ENCODE results near the gene CEP128. TPM values are rescaled to one million over a fixed set of nuclear protein-coding genes. Genes with fewer than 3 reads are reported as not detected.

Gene CEP128
- total and polyA plus RNA-seq, 5 donors from 2014 or later: 9.3 to 82.8 (median 10.8) TPM

DNA sequence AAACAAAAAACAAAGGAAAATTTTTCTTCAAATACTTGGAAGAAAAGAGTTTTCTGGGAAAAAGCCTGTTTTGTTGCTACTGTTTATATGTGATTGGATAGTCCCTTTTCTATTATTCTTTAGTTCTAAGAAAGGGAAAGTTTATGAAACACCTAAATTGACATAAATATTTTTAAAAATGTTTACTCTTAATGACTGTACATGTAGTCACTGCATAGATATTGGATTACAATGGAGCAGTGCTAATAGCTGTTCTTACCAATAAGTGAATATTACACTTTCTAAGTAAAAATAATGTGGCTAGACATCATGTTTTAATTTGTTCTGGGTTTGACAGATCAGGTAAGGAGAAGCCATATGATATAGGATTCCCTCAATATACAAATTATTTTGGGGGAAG lies 377.5 kb downstream of the CEP128 start:
- Mint-ChIP-seq H3K36me3 (peaks cover 12% of the 10 kb centered on the region), H3K4me1 (peaks cover 0 to 4% (median 1%) of the 10 kb centered on the region in 4 donors), H3K27ac (no peak overlapping the region), H3K9me3 (peaks cover 0 to 1% (median 0%) of the 10 kb centered on the region in 7 donors), H3K27me3 (no peaks in the 10 kb centered on the region), H3K4me3 (no peak overlapping the region)
- Histone ChIP-seq H3K4me1 (ENCODE audit: control insufficient read depth, insufficient read depth, low read length, poor library complexity, severe bottlenecking) (no peaks in the 10 kb centered on the region), H3K36me3 (ENCODE audit: control insufficient read depth, insufficient read depth, low read length) (no peaks in the 10 kb centered on the region), H3K27ac (ENCODE audit: insufficient read depth, low read length, poor library complexity, severe bottlenecking) (no peak overlapping the region), H3K9me3 (ENCODE audit: control insufficient read depth in 2 of 2, low read length in 2 of 2) (no peaks in the 10 kb centered on the region), H3K4me3 (ENCODE audit: low read depth, low read length) (no peak overlapping the region), H3K27me3 (ENCODE audit: control insufficient read depth, insufficient read depth, low read length) (no peaks in the 10 kb centered on the region)
- DNase-seq: no peak
- no peak for ATAC-seq (ENCODE audit: low read depth in 2 of 2)

DNA sequence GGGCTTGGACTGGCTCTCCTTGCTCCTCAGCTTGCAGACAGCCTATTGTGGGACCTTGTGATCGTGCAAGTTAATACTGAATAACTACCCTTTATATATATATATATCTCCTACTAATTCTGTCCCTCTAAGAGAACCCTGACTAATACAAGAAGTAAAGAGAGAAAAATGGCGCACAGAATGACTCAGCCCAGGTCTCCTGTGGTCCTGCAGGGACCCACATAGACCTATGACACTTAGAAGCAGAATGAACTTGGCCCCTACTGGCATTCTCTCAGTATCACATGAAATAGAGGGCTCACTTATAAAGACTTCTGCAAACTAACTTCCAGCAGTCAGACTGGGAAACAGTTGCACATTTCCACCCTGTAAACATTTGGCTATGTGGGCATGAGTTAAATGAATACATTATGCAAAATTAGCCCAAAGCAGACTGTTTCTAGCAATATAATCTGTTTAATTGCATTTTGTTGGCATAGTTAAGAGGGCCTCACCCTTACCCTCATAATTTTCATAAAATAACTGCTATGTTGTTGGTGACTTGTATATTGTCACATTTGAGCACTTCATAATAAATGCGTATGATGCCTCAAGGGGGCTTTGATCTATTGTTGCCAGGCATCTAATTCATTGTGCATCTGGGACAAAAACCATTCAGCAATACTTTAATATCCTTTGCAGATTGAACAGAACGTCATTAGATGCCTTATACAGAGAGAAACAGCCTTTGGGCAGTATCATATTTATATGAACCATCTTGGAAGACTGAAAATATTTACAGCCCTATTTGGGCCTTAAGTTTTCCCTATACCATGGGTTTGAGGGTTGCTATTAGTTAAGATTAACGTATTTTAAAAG lies 380.5 kb downstream of the CEP128 start:
- Mint-ChIP-seq H3K27ac (no peak overlapping the region), H3K4me1 (no peaks in the 10 kb centered on the region), H3K9me3 (peaks cover 0 to 1% (median 0%) of the 10 kb centered on the region in 7 donors), H3K36me3 (peaks cover 5% of the 10 kb centered on the region), H3K4me3 (no peak overlapping the region), H3K27me3 (no peaks in the 10 kb centered on the region)
- DNase-seq: no peak
- Histone ChIP-seq H3K36me3 (ENCODE audit: control insufficient read depth, insufficient read depth, low read length) (no peaks in the 10 kb centered on the region), H3K9me3 (ENCODE audit: control insufficient read depth in 2 of 2, low read length in 2 of 2) (no peaks in the 10 kb centered on the region), H3K27ac (ENCODE audit: insufficient read depth, low read length, poor library complexity, severe bottlenecking) (no peak overlapping the region), H3K4me3 (ENCODE audit: low read depth, low read length) (no peak overlapping the region), H3K4me1 (ENCODE audit: control insufficient read depth, insufficient read depth, low read length, poor library complexity, severe bottlenecking) (no peaks in the 10 kb centered on the region), H3K27me3 (ENCODE audit: control insufficient read depth, insufficient read depth, low read length) (no peaks in the 10 kb centered on the region)
- ATAC-seq (ENCODE audit: low read depth in 2 of 2): no peak

DNA sequence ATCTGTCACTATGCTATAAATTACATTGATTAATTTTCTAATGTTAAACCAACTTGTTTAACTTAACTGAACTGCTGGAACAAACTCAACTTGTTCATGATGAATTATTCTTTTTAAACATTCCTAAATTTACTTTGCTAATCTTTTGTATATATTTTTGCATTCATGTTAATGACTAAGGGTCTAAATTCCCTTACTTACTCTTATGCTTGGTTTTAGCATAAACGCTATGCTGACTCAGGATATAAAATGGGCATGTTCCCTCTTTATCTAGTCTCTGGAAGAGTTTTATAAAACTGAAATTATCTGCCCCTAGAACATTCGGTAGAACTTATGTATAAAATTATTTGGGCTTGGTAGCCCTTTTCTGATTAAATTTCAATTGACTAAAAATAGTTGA lies 387.4 kb downstream of the CEP128 start:
- DNase-seq (no peak), ATAC-seq (ENCODE audit: low read depth in 2 of 2) (no peak)
- Mint-ChIP-seq H3K9me3 (no peaks in the 10 kb centered on the region), H3K27me3 (no peaks in the 10 kb centered on the region), H3K4me3 (no peak overlapping the region), H3K4me1 (no peaks in the 10 kb centered on the region), H3K36me3 (peaks cover 3% of the 10 kb centered on the region), H3K27ac (no peak overlapping the region)
- H3K27ac ChIP-seq (ENCODE audit: insufficient read depth, low read length, poor library complexity, severe bottlenecking): no peak overlapping the region
- H3K9me3 ChIP-seq (ENCODE audit: control insufficient read depth in 2 of 2, low read length in 2 of 2): no peaks in the 10 kb centered on the region
- no peaks in the 10 kb centered on the region for H3K27me3 ChIP-seq (ENCODE audit: control insufficient read depth, insufficient read depth, low read length)
- H3K4me3 ChIP-seq (ENCODE audit: low read depth, low read length): no peak overlapping the region
- no peaks in the 10 kb centered on the region for H3K36me3 ChIP-seq (ENCODE audit: control insufficient read depth, insufficient read depth, low read length)
- no peaks in the 10 kb centered on the region for H3K4me1 ChIP-seq (ENCODE audit: control insufficient read depth, insufficient read depth, low read length, poor library complexity, severe bottlenecking)

DNA sequence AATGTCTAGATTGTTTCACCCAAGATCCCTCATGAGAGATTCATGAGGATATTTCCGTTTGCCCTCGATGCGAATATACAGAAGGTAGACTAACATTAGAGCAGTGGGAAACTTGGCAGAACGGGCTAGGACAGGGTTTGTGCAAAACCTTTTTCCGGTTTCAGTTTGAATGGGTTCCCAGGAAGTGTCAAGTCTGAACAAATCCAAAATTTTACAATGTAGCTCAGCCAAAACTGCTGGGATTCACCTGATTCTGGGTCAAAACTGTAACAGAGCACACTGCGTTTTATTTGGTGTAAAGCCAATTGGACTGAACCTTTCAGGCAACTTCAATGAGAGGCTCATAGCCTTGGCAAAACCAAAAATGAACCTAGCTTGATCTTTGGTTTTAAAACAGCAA lies 392.4 kb downstream of the CEP128 start:
- ATAC-seq (ENCODE audit: low read depth in 2 of 2): no peak
- H3K36me3 Mint-ChIP-seq: peaks cover 3% of the 10 kb centered on the region
- no peak overlapping the region for H3K4me3 Mint-ChIP-seq
- no peaks in the 10 kb centered on the region for H3K4me1 ChIP-seq (ENCODE audit: control insufficient read depth, insufficient read depth, low read length, poor library complexity, severe bottlenecking)
- no peak overlapping the region for H3K4me3 ChIP-seq (ENCODE audit: low read depth, low read length)
- DNase-seq: no peak
- no peaks in the 10 kb centered on the region for H3K27me3 Mint-ChIP-seq
- H3K4me1 Mint-ChIP-seq: peaks cover 0 to 11% (median 0%) of the 10 kb centered on the region in 4 donors
- H3K27ac ChIP-seq (ENCODE audit: insufficient read depth, low read length, poor library complexity, severe bottlenecking): no peak overlapping the region
- H3K9me3 Mint-ChIP-seq: no peaks in the 10 kb centered on the region
- H3K9me3 ChIP-seq (ENCODE audit: control insufficient read depth in 2 of 2, low read length in 2 of 2): no peaks in the 10 kb centered on the region
- H3K36me3 ChIP-seq (ENCODE audit: control insufficient read depth, insufficient read depth, low read length): no peaks in the 10 kb centered on the region
- H3K27me3 ChIP-seq (ENCODE audit: control insufficient read depth, insufficient read depth, low read length): no peaks in the 10 kb centered on the region
- no peak overlapping the region for H3K27ac Mint-ChIP-seq

DNA sequence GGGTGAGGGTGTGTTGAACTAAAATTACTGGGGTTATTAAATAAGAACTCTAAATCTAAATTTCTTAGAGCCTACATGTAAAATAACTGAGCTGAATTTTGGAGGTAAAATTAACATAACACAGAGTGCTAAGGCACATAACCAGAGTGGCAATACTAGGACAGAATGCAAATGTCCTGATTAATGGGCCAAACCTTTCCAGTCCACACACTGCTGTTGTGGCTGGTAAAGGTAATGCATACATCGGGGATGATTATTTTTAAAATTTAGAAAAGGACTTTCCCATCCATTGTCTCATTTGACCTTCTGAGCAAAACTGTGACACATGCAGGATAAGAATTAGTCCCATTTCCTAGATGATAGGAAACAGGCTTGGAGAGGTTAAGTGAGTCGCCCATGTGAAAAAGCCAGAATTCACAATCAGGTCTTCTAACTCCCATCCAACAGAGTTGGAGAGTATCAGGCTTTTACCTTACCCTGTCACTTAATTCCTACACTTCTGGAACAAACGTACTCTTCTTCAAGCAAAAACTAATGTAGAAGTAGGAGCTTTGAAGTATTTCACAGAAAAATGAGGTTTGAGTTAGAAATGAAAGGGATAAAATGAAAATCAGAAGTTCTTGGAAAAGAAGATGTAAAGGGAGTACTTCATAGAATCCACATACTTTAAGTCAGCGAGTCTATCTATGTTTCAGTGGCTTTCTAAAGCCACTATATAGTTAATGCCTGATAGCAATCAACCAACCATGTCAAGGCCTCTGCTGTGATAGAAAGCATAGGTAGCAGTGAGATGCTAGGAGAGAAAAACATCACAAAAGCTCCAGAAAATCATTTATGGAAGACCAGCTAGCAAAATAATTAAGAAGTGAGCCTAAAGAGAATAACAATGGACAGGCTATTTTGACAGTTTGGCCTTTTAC lies 395.3 kb downstream of the CEP128 start:
- DNase-seq (peak in 1 of 3 donors; percentile 40), ATAC-seq (ENCODE audit: low read depth in 2 of 2) (no peak)
- no peak overlapping the region for H3K27ac Mint-ChIP-seq
- H3K36me3 ChIP-seq (ENCODE audit: control insufficient read depth, insufficient read depth, low read length): no peaks in the 10 kb centered on the region
- no peak overlapping the region for H3K4me3 Mint-ChIP-seq
- no peaks in the 10 kb centered on the region for H3K27me3 ChIP-seq (ENCODE audit: control insufficient read depth, insufficient read depth, low read length)
- peaks cover 0 to 5% (median 0%) of the 10 kb centered on the region in 7 donors for H3K9me3 Mint-ChIP-seq
- H3K27ac ChIP-seq (ENCODE audit: insufficient read depth, low read length, poor library complexity, severe bottlenecking): no peak overlapping the region
- no peaks in the 10 kb centered on the region for H3K4me1 ChIP-seq (ENCODE audit: control insufficient read depth, insufficient read depth, low read length, poor library complexity, severe bottlenecking)
- peaks cover 0 to 11% (median 0%) of the 10 kb centered on the region in 4 donors for H3K4me1 Mint-ChIP-seq
- H3K36me3 Mint-ChIP-seq: no peaks in the 10 kb centered on the region
- H3K9me3 ChIP-seq (ENCODE audit: control insufficient read depth in 2 of 2, low read length in 2 of 2): no peaks in the 10 kb centered on the region
- no peaks in the 10 kb centered on the region for H3K27me3 Mint-ChIP-seq
- H3K4me3 ChIP-seq (ENCODE audit: low read depth, low read length): no peak overlapping the region

DNA sequence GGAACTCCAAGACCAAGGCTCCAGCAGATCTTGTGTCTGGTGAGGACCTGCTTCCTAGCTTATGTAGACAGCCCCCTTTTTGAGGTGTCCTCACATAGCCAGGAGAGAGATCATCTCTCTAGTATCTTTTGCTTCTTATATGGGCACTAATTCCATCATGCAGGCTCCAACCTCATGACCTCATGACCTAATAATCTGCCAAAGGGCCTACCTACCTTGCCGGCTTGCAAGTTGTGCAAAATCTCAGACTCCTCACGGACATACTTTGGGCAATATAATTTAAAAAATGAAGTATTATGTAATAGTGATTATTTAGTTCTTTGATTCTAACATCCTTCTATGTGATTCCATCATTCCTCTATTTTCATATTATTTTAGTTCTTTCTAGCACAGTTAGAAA lies 397.2 kb downstream of the CEP128 start:
- no peaks in the 10 kb centered on the region for H3K4me1 ChIP-seq (ENCODE audit: control insufficient read depth, insufficient read depth, low read length, poor library complexity, severe bottlenecking)
- no peaks in the 10 kb centered on the region for H3K36me3 ChIP-seq (ENCODE audit: control insufficient read depth, insufficient read depth, low read length)
- H3K9me3 ChIP-seq (ENCODE audit: control insufficient read depth in 2 of 2, low read length in 2 of 2): no peaks in the 10 kb centered on the region
- DNase-seq (no peak), ATAC-seq (ENCODE audit: low read depth in 2 of 2) (no peak)
- Mint-ChIP-seq H3K36me3 (peaks cover 6% of the 10 kb centered on the region), H3K4me1 (peaks cover 0 to 11% (median 0%) of the 10 kb centered on the region in 4 donors), H3K27me3 (no peaks in the 10 kb centered on the region), H3K27ac (no peak overlapping the region), H3K9me3 (peaks cover 0 to 15% (median 4%) of the 10 kb centered on the region in 7 donors), H3K4me3 (no peak overlapping the region)
- H3K4me3 ChIP-seq (ENCODE audit: low read depth, low read length): no peak overlapping the region
- H3K27me3 ChIP-seq (ENCODE audit: control insufficient read depth, insufficient read depth, low read length): no peaks in the 10 kb centered on the region
- no peak overlapping the region for H3K27ac ChIP-seq (ENCODE audit: insufficient read depth, low read length, poor library complexity, severe bottlenecking)

DNA sequence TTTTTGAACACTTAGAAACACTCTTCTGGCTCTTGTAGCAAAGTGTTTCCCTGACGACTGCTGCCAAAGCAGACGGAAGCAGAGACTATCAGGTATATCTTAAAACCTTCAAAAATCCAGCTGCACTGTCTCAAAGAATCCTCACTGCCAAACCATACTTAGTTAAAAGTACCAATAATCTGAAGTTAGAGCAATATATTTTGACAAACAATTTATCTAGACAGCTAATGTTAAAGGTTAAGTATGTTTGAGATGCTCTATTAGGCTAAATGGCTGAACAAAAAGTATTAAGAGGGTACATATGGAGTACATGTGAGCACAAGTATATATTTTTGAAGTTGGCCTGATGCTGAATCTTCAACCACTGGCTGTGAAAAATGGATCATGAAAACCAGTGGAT lies 398.3 kb downstream of the CEP128 start:
- H3K27me3 ChIP-seq (ENCODE audit: control insufficient read depth, insufficient read depth, low read length): no peaks in the 10 kb centered on the region
- ATAC-seq (ENCODE audit: low read depth in 2 of 2) (no peak), DNase-seq (no peak)
- Mint-ChIP-seq H3K27ac (no peak overlapping the region), H3K9me3 (peaks cover 0 to 15% (median 4%) of the 10 kb centered on the region in 7 donors), H3K36me3 (peaks cover 6% of the 10 kb centered on the region), H3K4me3 (no peak overlapping the region), H3K27me3 (no peaks in the 10 kb centered on the region), H3K4me1 (peaks cover 0 to 11% (median 0%) of the 10 kb centered on the region in 4 donors)
- H3K36me3 ChIP-seq (ENCODE audit: control insufficient read depth, insufficient read depth, low read length): no peaks in the 10 kb centered on the region
- no peak overlapping the region for H3K27ac ChIP-seq (ENCODE audit: insufficient read depth, low read length, poor library complexity, severe bottlenecking)
- H3K4me3 ChIP-seq (ENCODE audit: low read depth, low read length): no peak overlapping the region
- H3K4me1 ChIP-seq (ENCODE audit: control insufficient read depth, insufficient read depth, low read length, poor library complexity, severe bottlenecking): no peaks in the 10 kb centered on the region
- no peaks in the 10 kb centered on the region for H3K9me3 ChIP-seq (ENCODE audit: control insufficient read depth in 2 of 2, low read length in 2 of 2)

Data from CD4-positive, CD25-positive, alpha-beta regulatory T cell (primary cell).